ENCODE data around the gene HIRA. TPM values are rescaled to one million over a fixed set of nuclear protein-coding genes. Genes with fewer than 3 reads are reported as not detected.

HIRA gene
- total RNA-seq, 1 donor from 2014 or later, result 36.0 TPM

DNA sequence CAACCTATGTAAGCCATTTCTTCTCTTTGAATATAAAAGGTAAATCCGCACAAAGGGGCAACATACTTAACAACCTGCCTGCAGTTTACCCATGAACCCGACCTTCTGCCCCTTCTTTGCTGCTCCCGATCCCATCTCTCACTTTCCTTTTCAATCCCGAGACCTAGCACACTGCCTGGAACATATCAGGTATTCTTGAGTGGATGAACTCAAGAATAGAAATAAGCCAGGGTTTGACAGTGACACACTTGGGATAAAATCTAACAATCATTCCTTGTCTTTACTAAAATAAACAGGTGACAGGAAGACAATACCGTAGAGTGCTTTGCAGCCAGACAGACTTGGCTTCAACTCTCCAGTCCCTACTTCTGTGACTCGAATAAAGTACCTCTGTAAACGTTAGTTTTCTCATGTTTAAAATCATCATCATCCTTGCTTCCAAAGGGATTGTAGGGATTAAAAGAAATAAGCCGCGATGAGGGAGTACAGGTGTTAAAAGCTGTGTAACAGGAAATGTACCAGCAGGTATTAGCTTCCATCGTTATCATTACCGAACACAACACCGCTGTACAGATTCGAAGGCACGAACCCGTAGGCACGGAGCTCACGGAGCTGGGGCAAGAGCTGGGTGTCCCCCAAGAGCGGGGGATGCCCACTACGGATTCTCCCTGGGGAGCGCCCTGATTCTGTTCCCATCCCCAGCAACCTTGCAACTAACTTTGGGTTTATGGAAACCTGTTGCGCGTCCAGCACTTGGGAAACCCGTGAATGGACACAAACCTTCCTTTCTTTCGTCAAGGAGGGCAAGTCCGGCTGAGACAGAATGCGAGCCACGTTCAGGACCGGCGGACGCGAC lies 46.7 kb upstream of the HIRA start:
- peaks cover 25% of the 10 kb centered on the region for H3K4me1 Mint-ChIP-seq (ENCODE audit: unreplicated experiment)
- peaks cover 16% of the 10 kb centered on the region for H3K36me3 Mint-ChIP-seq (ENCODE audit: low read depth, unreplicated experiment)
- H3K27me3 Mint-ChIP-seq (ENCODE audit: unreplicated experiment), result peaks cover 4% of the 10 kb centered on the region
- H3K4me3 Mint-ChIP-seq (ENCODE audit: unreplicated experiment), result peak overlapping the region; percentile 90
- H3K27ac Mint-ChIP-seq (ENCODE audit: unreplicated experiment), result peak overlapping the region; percentile 45
- no peaks in the 10 kb centered on the region for H3K9me3 Mint-ChIP-seq (ENCODE audit: unreplicated experiment)
- no peak for DNase-seq (ENCODE audit: low spot score)
- TF ChIP-seq, protein P1, sequence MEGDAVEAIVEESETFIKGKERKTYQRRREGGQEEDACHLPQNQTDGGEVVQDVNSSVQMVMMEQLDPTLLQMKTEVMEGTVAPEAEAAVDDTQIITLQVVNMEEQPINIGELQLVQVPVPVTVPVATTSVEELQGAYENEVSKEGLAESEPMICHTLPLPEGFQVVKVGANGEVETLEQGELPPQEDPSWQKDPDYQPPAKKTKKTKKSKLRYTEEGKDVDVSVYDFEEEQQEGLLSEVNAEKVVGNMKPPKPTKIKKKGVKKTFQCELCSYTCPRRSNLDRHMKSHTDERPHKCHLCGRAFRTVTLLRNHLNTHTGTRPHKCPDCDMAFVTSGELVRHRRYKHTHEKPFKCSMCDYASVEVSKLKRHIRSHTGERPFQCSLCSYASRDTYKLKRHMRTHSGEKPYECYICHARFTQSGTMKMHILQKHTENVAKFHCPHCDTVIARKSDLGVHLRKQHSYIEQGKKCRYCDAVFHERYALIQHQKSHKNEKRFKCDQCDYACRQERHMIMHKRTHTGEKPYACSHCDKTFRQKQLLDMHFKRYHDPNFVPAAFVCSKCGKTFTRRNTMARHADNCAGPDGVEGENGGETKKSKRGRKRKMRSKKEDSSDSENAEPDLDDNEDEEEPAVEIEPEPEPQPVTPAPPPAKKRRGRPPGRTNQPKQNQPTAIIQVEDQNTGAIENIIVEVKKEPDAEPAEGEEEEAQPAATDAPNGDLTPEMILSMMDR (IDR thresholded peaks at IDR 0.05; ENCODE audit: unreplicated experiment), result no peak

DNA sequence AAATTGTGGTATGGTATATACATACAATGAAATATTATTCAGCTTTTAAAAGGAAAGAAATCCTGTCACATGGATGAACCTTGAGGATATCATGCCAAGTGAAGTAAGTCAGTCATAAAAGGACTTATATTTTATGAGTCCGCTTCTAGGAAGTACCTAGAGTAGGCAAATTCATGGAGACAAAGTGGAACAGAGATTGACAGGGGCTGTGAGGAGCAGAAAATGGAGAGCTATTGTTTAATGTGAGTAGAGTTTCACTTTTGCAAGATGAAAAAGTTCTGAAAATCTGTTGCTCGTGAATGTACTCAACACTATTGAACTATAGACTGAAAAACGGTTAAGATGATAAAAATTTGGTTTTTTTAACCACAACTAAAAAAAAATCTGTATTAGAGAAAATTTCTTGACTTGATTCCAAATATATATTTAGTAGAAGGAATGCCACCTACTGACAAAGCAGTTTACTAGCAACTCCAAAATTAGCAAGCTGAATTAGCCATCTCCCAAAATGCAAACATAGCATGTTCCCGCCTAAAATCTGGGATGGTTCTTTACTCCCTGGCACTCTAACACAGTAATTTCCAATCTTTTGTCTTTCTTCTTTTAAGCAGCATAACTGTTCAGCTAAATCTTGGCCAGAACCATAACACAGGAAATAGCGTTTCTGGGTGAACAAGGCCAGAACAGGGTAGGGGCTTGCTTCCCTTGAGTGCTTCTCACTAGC lies 46.0 kb upstream of the HIRA start:
- no peak for DNase-seq (ENCODE audit: low spot score)
- peak overlapping the region; percentile 27 for H3K27ac Mint-ChIP-seq (ENCODE audit: unreplicated experiment)
- no peaks in the 10 kb centered on the region for H3K9me3 Mint-ChIP-seq (ENCODE audit: unreplicated experiment)
- TF ChIP-seq, protein P1 (IDR thresholded peaks at IDR 0.05; ENCODE audit: unreplicated experiment), result no peak
- H3K27me3 Mint-ChIP-seq (ENCODE audit: unreplicated experiment), result peaks cover 5% of the 10 kb centered on the region
- H3K36me3 Mint-ChIP-seq (ENCODE audit: low read depth, unreplicated experiment), result peaks cover 18% of the 10 kb centered on the region
- peaks cover 25% of the 10 kb centered on the region for H3K4me1 Mint-ChIP-seq (ENCODE audit: unreplicated experiment)
- peak overlapping the region; percentile 90 for H3K4me3 Mint-ChIP-seq (ENCODE audit: unreplicated experiment)

DNA sequence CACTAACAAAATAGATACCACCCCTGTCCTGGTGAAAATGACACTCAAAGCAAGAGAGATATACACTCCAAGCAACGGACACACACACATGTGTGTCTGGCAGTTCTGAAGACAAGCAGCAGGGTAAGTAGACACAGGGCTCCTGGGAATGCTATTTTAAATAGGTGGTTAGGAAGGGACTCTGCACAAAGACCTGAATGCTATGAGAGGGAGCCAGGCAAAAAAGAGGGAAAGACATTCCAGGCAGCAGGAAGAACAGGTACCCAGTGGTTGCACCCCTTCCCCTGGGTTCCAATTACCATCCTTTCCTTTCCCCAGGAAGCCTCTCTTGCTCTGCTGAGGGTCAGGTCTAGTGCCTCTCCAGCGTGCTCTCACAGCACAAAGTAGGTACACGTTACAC lies 44.5 kb upstream of the HIRA start:
- Mint-ChIP-seq H3K9me3 (ENCODE audit: unreplicated experiment) (no peaks in the 10 kb centered on the region), H3K27ac (ENCODE audit: unreplicated experiment) (peak overlapping the region; percentile 6), H3K4me1 (ENCODE audit: unreplicated experiment) (peaks cover 25% of the 10 kb centered on the region), H3K4me3 (ENCODE audit: unreplicated experiment) (no peak overlapping the region), H3K27me3 (ENCODE audit: unreplicated experiment) (peaks cover 5% of the 10 kb centered on the region), H3K36me3 (ENCODE audit: low read depth, unreplicated experiment) (peaks cover 25% of the 10 kb centered on the region)
- TF ChIP-seq, protein P1 (IDR thresholded peaks at IDR 0.05; ENCODE audit: unreplicated experiment), result no peak
- DNase-seq (ENCODE audit: low spot score), result no peak

DNA sequence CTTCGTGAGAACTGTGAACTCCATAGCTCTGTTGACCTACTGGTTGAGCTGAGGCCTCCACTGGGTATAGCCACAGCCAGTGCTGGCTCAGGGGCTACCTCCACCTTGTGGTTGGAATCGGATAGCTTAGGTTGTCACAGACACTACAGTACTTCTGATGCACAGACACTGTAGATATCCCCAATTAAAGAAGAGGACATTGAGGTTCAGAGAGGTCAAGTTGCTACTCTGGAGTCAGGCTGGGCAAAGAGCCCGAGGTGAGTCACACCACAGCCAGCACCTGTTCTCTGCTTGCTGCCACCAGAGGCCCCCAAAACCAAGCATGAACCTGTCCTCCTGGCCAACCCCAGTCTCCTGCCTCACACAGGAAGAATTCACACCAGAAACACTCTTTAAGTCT lies 42.0 kb upstream of the HIRA start:
- Mint-ChIP-seq H3K4me3 (ENCODE audit: unreplicated experiment) (no peak overlapping the region), H3K36me3 (ENCODE audit: low read depth, unreplicated experiment) (peaks cover 37% of the 10 kb centered on the region), H3K4me1 (ENCODE audit: unreplicated experiment) (peaks cover 14% of the 10 kb centered on the region), H3K9me3 (ENCODE audit: unreplicated experiment) (no peaks in the 10 kb centered on the region), H3K27ac (ENCODE audit: unreplicated experiment) (no peak overlapping the region), H3K27me3 (ENCODE audit: unreplicated experiment) (peaks cover 2% of the 10 kb centered on the region)
- no peak for DNase-seq (ENCODE audit: low spot score)
- TF ChIP-seq, protein P1 (IDR thresholded peaks at IDR 0.05; ENCODE audit: unreplicated experiment), result no peak

DNA sequence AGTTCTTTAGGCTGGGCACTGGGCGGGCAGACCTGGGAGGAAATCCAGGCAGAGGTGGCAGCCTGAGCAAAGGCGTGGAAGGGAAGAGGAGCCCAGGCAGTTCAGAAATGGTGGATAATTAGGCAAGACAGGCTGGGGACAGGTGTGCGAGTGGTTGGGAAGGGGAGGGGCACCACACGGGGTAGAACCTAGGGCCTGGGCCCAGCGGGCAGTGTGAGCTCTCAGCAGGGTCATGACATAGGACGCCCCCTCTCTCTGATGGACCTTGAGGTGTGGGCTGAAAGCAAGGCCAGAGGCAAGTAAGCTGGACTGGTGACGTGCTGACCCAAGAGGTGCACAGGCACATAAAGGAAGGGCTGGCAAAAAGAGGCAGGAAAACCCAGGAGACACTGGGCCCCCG lies 40.7 kb upstream of the HIRA start:
- DNase-seq (ENCODE audit: low spot score), result no peak
- peak overlapping the region; percentile 51 for H3K4me3 Mint-ChIP-seq (ENCODE audit: unreplicated experiment)
- TF ChIP-seq, protein P1 (IDR thresholded peaks at IDR 0.05; ENCODE audit: unreplicated experiment), result no peak
- peaks cover 8% of the 10 kb centered on the region for H3K4me1 Mint-ChIP-seq (ENCODE audit: unreplicated experiment)
- peaks cover 2% of the 10 kb centered on the region for H3K27me3 Mint-ChIP-seq (ENCODE audit: unreplicated experiment)
- H3K9me3 Mint-ChIP-seq (ENCODE audit: unreplicated experiment), result no peaks in the 10 kb centered on the region
- H3K36me3 Mint-ChIP-seq (ENCODE audit: low read depth, unreplicated experiment), result peaks cover 49% of the 10 kb centered on the region
- H3K27ac Mint-ChIP-seq (ENCODE audit: unreplicated experiment), result no peak overlapping the region
